GM18519 (cell line): ENCODE measurements around the gene SPTBN1.
A peak's percentile ranks its signal among the peaks of the same experiment; 100 is the strongest.

Experiments used
- ATAC-seq: cut with Tn5 transposase; IDR thresholded peaks from one replicate; pipeline ENCODE4 v1.9.1; 2021; ENCODE audit warnings: mild to moderate bottlenecking, moderate library complexity; ENCODE audit not compliant: unreplicated experiment, low FRiP score

SPTBN1 gene

GRCh38 chr2:54566896-54567295 is 110.8 kb downstream of the SPTBN1 start:
- ATAC-seq, result no peak

GRCh38 chr2:54568876-54569321 is 112.8 kb downstream of the SPTBN1 start:
- ATAC-seq, result peak; percentile 30

GRCh38 chr2:54569745-54570301 is 113.7 kb downstream of the SPTBN1 start:
- ATAC-seq, result no peak

- ATAC-seq, result no peak
Measured at GRCh38 chr2:54570321-54570855, 114.3 kb downstream of the SPTBN1 start.

GRCh38 chr2:54570925-54571694 is 115.0 kb downstream of the SPTBN1 start:
- peak; percentile 49 for ATAC-seq

GRCh38 chr2:54572262-54572635 is 116.1 kb downstream of the SPTBN1 start:
- ATAC-seq, result no peak

- ATAC-seq, result no peak
Measured at GRCh38 chr2:54572636-54573536, 116.8 kb downstream of the SPTBN1 start.

- ATAC-seq, result no peak
Measured at GRCh38 chr2:54573537-54573919, 117.4 kb downstream of the SPTBN1 start.

GRCh38 chr2:54574107-54574859 is 118.2 kb downstream of the SPTBN1 start:
- peak; percentile 28 for ATAC-seq

- no peak for ATAC-seq
Measured at GRCh38 chr2:54574860-54575247, 118.7 kb downstream of the SPTBN1 start.

- no peak for ATAC-seq
Measured at GRCh38 chr2:54575379-54575888, 119.3 kb downstream of the SPTBN1 start.

- no peak for ATAC-seq
Measured at GRCh38 chr2:54577035-54577434, 120.9 kb downstream of the SPTBN1 start.

GRCh38 chr2:54577944-54578647 is 122.0 kb downstream of the SPTBN1 start:
- ATAC-seq, result no peak

GRCh38 chr2:54578648-54579045 is 122.5 kb downstream of the SPTBN1 start:
- no peak for ATAC-seq

GRCh38 chr2:54579061-54579681 is 123.0 kb downstream of the SPTBN1 start:
- no peak for ATAC-seq

- peak; percentile 39 for ATAC-seq
Measured at GRCh38 chr2:54579682-54580620, 123.8 kb downstream of the SPTBN1 start.

GRCh38 chr2:54581326-54582039 is 125.4 kb downstream of the SPTBN1 start:
- ATAC-seq, result no peak
